A549 treated with GW870086 at 1 μM for 4 hours (cell line): Measurements from ENCODE around the gene PTGER3. TPM values are rescaled to one million over a fixed set of nuclear protein-coding genes. Genes with fewer than 3 reads are reported as not detected.

ENCODE experiments used
- total RNA-seq: library from RNA; stranded (reverse); fragments of 200-300 nt; extraction: Qiagen RNA extraction; gene quantifications from 5 replicates; pipeline ENCODE4 v1.2.3, GENCODE V29; 2022; ENCODE audit warnings: low read depth

PTGER3 gene
- not detected in 5 replicates for total RNA-seq

GRCh38 chr1:71047635-71048607 is at the start of gene PTGER3:
Gene PTGER3 (minus strand): TSS chr1:71047816. CDS start chr1:71047577, 239 bp downstream.

GRCh38 chr1:71080739-71081696 is 33.4 kb upstream of the PTGER3 start, which contains the start of gene ZRANB2:
Gene ZRANB2 (minus strand): TSS chr1:71081035. CDS start chr1:71080995, 40 bp downstream.

Other genes with a start within 250 kb of the PTGER3 start
- 19.8 to 27.0 TPM (median 22.6 TPM) in 5 replicates for gene ZRANB2, start 33.2 kb upstream of the PTGER3 start, total RNA-seq